ENCODE data around the gene PCDH19. TPM values are rescaled to one million over a fixed set of nuclear protein-coding genes. Genes with fewer than 3 reads are reported as not detected.

Gene PCDH19
- under 0.01 and 0.21 TPM in 2 replicates for total RNA-seq

GRCh38 chrX:100409610-100410590 is at the start of gene PCDH19:
PCDH19 (minus strand) TSS chrX:100410273; CDS start chrX:100408597, 1,676 bp downstream.

Other genes starting within 250 kb of the PCDH19 start
- not detected in 2 replicates for gene TNMD, start 174.7 kb upstream of the PCDH19 start, total RNA-seq
- 17.8 and 29.3 TPM in 2 replicates for gene TSPAN6, start 226.5 kb upstream of the PCDH19 start, total RNA-seq
- 6.8 and 23.5 TPM in 2 replicates for gene SRPX2, start 233.9 kb upstream of the PCDH19 start, total RNA-seq